GM12878 (cell line): ENCODE results near the gene TKT. TPM values are rescaled to one million over a fixed set of nuclear protein-coding genes. Genes with fewer than 3 reads are reported as not detected.

Experiments used
- CTCF ChIP-seq, 3 experiments: IDR thresholded peaks in 2 of 3; conservative IDR thresholded peaks in 1 of 3; 2 replicates each; pipeline ENCODE4 v1.5.1; 2011; ENCODE audit warnings: low read depth in 3 of 3, low read length in 3 of 3, mild to moderate bottlenecking in 3 of 3, control low read depth in 2 of 3, moderate library complexity in 2 of 3, inconsistent platforms in 1 of 3, mixed read lengths in 1 of 3; ENCODE audit not compliant: control insufficient read depth in 2 of 3, insufficient read depth in 1 of 3; ENCODE audit errors: extremely low read depth in 1 of 3
- CUX1 ChIP-seq: IDR thresholded peaks from 2 replicates; pipeline ENCODE4 v1.6.1; 2012; ENCODE audit warnings: improper control_type of control experiment, low read depth, low read length; ENCODE audit not compliant: insufficient replicate concordance
- NFXL1 ChIP-seq: fragments of 450-650 bp; IDR thresholded peaks from 2 replicates; pipeline ENCODE4 v1.6.1; 2017; ENCODE audit warnings: antibody characterized with exemption, mild to moderate bottlenecking, borderline replicate concordance
- RELB ChIP-seq: fragments of 450-650 bp; IDR thresholded peaks from 2 replicates; pipeline ENCODE4 v1.6.1; 2017; ENCODE audit warnings: low read depth, mild to moderate bottlenecking, moderate library complexity
- RUNX3 ChIP-seq: IDR thresholded peaks from 2 replicates; pipeline ENCODE4 v1.6.1; 2012; ENCODE audit warnings: low read length, inconsistent platforms
- YBX1 ChIP-seq: fragments of 450-650 bp; IDR thresholded peaks from 2 replicates; pipeline ENCODE4 v1.6.1; 2016; ENCODE audit warnings: antibody characterized with exemption
- polyA plus RNA-seq, 11 experiments: library from polyadenylated mRNA; depleted of rRNA in 4 of 11; unstranded in 6 of 11; stranded (reverse) in 5 of 11; fragments of >200 nt; fragmentation: Nextera tagmentation in 4 of 11; fragmentation: Illumina TruSeq in 1 of 11; extraction: Ambion mirVana in 4 of 11; extraction: Trizol in 1 of 11; gene quantifications; 1 replicate in 1 of 11; 2 replicates in 10 of 11; pipeline versions ENCODE4 v1.2.1 to v1.2.3, GENCODE V29; 2011 to 2016; ENCODE audit warnings: inconsistent platforms in 2 of 11, missing spikeins in 2 of 11, low read depth in 1 of 11
- total RNA-seq, 4 experiments: library from RNA; depleted of rRNA in 3 of 4; stranded (reverse); fragments of >200 nt in 3 of 4; fragmentation: Illumina TruSeq in 1 of 4; extraction: Trizol in 1 of 4; gene quantifications; 2 replicates each; pipeline versions ENCODE4 v1.2.1 to v1.2.3, GENCODE V29; 2013 to 2021

The TKT gene
- total and polyA plus RNA-seq, 10 of the 15 experiments (the other 5 are each of a cell fraction or from before 2014, with no cell fraction given), result 56.4 to 385 (median 143) TPM

GRCh38 chr3:53196575-53197407, 59.0 kb downstream of the TKT start (continued):
- TF ChIP-seq CTCF (IDR thresholded peaks at IDR 0.05 in 2 of 3, conservative IDR thresholded peaks at IDR 0.05 in 1 of 3; ENCODE audit: control insufficient read depth in 2 of 3, extremely low read depth in 1 of 3, insufficient read depth in 1 of 3, low read depth in 3 of 3, low read length in 3 of 3) (peak; percentile 41 to 49 (median 46); a peak in 5 of 6 replicates), RUNX3 (peak; percentile 50), NFXL1 (no peak), CUX1 (no peak), RELB (no peak; the same call in 1 of the 2 replicates), YBX1 (no peak)
